Muscle layer of colon (tissue), 2 donors: ENCODE data around the gene MAP1B.

Experiments used
- H3K27ac ChIP-seq: one replicate; pipeline ENCODE4 v1.7.0; 2013; ENCODE audit warnings: low read depth, mild to moderate bottlenecking, low read length, moderate library complexity
- H3K27me3 ChIP-seq, 2 donors: one replicate each; pipeline ENCODE4 v1.7.0; 2013; ENCODE audit warnings: low read length in 2 of 2, mild to moderate bottlenecking in 2 of 2; ENCODE audit not compliant: insufficient read depth in 2 of 2, control insufficient read depth in 1 of 2
- H3K36me3 ChIP-seq: one replicate; pipeline ENCODE4 v1.7.0; 2013; ENCODE audit warnings: mild to moderate bottlenecking, low read length; ENCODE audit not compliant: insufficient read depth
- H3K4me1 ChIP-seq: one replicate; pipeline ENCODE4 v1.7.0; 2013; ENCODE audit warnings: mild to moderate bottlenecking, low read length; ENCODE audit not compliant: insufficient read depth
- H3K4me3 ChIP-seq, 2 donors: one replicate each; pipeline ENCODE4 v1.7.0; 2013; ENCODE audit warnings: low read length in 2 of 2, low read depth in 1 of 2, mild to moderate bottlenecking in 1 of 2, moderate library complexity in 1 of 2
- H3K9ac ChIP-seq: one replicate; pipeline ENCODE4 v1.7.0; 2013; ENCODE audit warnings: low read length
- H3K9me3 ChIP-seq: one replicate; pipeline ENCODE4 v1.7.0; 2013; ENCODE audit warnings: mild to moderate bottlenecking, low read length
- donor health status: abdominal sarcoma.
- donor health status: Adenocarcinoma of cecum.

MAP1B gene

DNA sequence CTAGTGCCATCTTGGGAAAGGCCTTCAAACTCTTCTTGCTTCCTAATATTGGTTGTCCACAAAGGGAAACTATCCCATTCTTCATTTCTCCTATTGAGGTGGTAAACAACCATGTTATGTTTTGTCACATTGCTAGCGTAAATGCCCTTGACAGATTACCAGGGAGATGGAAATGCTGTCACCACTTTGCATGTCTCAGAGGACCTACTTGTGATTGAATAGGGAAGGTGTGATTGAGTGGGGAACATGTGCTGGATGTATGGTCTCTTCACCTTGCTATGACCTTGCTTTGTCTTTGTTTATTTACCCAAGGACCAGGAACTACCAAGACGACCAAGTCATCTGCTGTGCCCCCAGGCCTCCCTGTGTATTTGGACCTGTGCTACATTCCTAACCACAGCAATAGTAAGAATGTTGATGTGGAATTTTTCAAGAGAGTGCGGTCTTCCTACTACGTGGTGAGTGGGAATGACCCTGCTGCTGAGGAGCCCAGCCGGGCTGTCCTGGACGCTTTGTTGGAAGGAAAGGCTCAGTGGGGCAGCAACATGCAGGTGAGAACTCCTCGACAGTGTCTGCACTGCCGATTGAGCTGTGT is 96.1 kb downstream of the MAP1B start:
- Histone ChIP-seq H3K9ac (no peak overlapping the region), H3K27me3 (no peaks in the 10 kb centered on the region), H3K4me3 (no peak overlapping the region), H3K4me1 (no peaks in the 10 kb centered on the region), H3K9me3 (no peaks in the 10 kb centered on the region), H3K27ac (no peak overlapping the region), H3K36me3 (peaks cover 9% of the 10 kb centered on the region)

GRCh38 chr5:72204946-72205345 is 97.7 kb downstream of the MAP1B start:
- Histone ChIP-seq H3K9ac (no peak overlapping the region), H3K27ac (no peak overlapping the region), H3K9me3 (no peaks in the 10 kb centered on the region), H3K36me3 (peaks cover 9% of the 10 kb centered on the region), H3K4me1 (no peaks in the 10 kb centered on the region), H3K27me3 (no peaks in the 10 kb centered on the region), H3K4me3 (no peak overlapping the region)

GRCh38 chr5:72205431-72206009 is 98.2 kb downstream of the MAP1B start:
- H3K27me3 ChIP-seq = no peaks in the 10 kb centered on the region
- H3K9ac ChIP-seq = no peak overlapping the region
- H3K9me3 ChIP-seq = no peaks in the 10 kb centered on the region
- H3K27ac ChIP-seq = no peak overlapping the region
- H3K4me1 ChIP-seq = peaks cover 3% of the 10 kb centered on the region
- no peak overlapping the region for H3K4me3 ChIP-seq
- peaks cover 9% of the 10 kb centered on the region for H3K36me3 ChIP-seq

- H3K27me3 ChIP-seq = no peaks in the 10 kb centered on the region
- H3K4me3 ChIP-seq = no peak overlapping the region
- H3K4me1 ChIP-seq = peaks cover 9% of the 10 kb centered on the region
- no peaks in the 10 kb centered on the region for H3K9me3 ChIP-seq
- H3K27ac ChIP-seq = no peak overlapping the region
- no peak overlapping the region for H3K9ac ChIP-seq
- peaks cover 9% of the 10 kb centered on the region for H3K36me3 ChIP-seq
These were observed 98.9 kb downstream of the MAP1B start for GRCh38 chr5:72206160-72206559.

DNA sequence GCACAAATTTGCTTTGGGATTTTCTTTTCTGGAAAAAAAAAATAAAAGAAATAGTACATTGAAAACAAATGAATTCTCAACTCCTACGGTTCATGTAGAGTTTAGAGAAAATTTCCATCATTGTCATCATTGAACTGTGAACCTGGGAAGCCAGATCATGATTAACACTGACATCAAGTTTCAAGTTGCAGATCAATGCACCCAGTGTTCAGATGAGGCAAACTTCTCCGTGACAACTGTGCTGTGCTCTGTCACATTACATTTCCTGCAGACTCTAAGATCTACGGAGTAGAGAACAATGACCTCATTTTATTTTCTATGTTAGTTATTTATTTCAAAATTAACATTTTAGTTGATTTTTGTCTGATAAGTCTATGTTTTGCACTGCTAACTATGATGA is 99.7 kb downstream of the MAP1B start:
- Histone ChIP-seq H3K36me3 (peaks cover 9% of the 10 kb centered on the region), H3K27ac (no peak overlapping the region), H3K9me3 (no peaks in the 10 kb centered on the region), H3K4me1 (peaks cover 9% of the 10 kb centered on the region), H3K27me3 (no peaks in the 10 kb centered on the region), H3K4me3 (no peak overlapping the region), H3K9ac (no peak overlapping the region)

- Histone ChIP-seq H3K27ac (no peak overlapping the region), H3K4me3 (no peak overlapping the region), H3K9ac (no peak overlapping the region), H3K9me3 (no peaks in the 10 kb centered on the region), H3K27me3 (no peaks in the 10 kb centered on the region), H3K4me1 (peaks cover 9% of the 10 kb centered on the region), H3K36me3 (peaks cover 9% of the 10 kb centered on the region)
These were observed 101.2 kb downstream of the MAP1B start for GRCh38 chr5:72208324-72208926.

- no peaks in the 10 kb centered on the region for H3K27me3 ChIP-seq
- no peak overlapping the region for H3K27ac ChIP-seq
- peaks cover 9% of the 10 kb centered on the region for H3K4me1 ChIP-seq
- H3K9ac ChIP-seq = no peak overlapping the region
- peaks cover 9% of the 10 kb centered on the region for H3K36me3 ChIP-seq
- no peak overlapping the region for H3K4me3 ChIP-seq
- no peaks in the 10 kb centered on the region for H3K9me3 ChIP-seq
These were observed 102.2 kb downstream of the MAP1B start for GRCh38 chr5:72209147-72210115.

DNA sequence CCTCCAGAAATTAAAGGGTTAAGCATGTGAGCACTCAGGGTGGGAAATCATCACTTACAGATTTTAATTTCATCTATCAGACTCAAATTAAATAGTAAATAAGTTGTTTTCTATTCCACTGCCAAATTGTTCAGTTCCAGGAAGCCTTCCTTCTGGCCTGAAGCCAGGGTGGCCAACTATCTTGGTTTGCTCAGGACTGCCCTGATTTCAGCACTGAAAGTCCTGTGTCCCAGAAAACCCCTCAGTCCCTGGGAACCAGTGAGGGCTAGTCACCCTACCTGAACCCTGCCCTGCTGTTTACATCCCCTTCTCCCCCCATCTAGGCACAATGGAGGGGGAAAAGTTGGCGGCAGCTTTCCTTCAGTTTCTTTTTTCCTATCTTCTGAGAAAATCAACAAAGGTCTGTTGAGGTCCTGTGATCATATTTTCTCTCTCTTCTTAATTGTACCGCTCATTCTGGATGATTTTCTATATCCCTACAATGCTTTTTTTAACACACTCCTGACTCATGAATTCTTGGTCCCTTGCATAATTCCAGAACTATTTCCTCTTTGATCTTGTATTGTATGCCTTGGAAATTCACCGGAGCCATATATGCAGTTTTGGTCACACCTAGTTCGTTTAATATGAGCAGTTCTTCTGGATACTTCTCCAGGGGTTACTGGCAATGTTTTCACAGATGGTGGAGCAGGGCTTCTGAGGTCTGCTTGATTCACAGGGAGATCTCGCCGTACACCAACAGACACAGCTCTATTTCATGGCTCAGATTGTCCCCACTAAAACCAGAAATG is 103.8 kb downstream of the MAP1B start:
- Histone ChIP-seq H3K4me3 (no peak overlapping the region), H3K4me1 (peaks cover 9% of the 10 kb centered on the region), H3K9ac (no peak overlapping the region), H3K36me3 (no peaks in the 10 kb centered on the region), H3K9me3 (no peaks in the 10 kb centered on the region), H3K27me3 (no peaks in the 10 kb centered on the region), H3K27ac (no peak overlapping the region)

- H3K4me3 ChIP-seq = no peak overlapping the region
- H3K9ac ChIP-seq = no peak overlapping the region
- H3K27me3 ChIP-seq = no peaks in the 10 kb centered on the region
- H3K36me3 ChIP-seq = no peaks in the 10 kb centered on the region
- H3K9me3 ChIP-seq = no peaks in the 10 kb centered on the region
- no peak overlapping the region for H3K27ac ChIP-seq
- H3K4me1 ChIP-seq = peaks cover 9% of the 10 kb centered on the region
These were observed 104.9 kb downstream of the MAP1B start for GRCh38 chr5:72212171-72212570.

DNA sequence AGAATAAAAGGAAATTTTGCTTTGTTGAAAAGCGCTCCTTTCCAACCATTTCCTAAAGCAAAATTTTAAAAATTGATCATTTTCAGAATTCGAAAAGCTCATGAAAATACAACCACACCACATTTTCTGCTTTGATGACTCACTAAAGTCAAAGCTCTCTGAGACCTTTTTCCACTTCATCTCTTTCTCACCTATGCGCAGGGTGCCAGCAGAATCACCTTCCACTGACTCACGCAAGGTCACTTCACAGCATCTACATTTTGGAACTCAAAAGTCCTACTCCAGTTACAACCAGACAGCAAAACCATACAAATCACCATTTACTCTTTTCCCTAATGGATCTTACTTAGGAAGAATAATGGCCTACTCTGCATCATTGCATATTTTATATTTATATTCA is 106.2 kb downstream of the MAP1B start:
- no peaks in the 10 kb centered on the region for H3K27me3 ChIP-seq
- no peak overlapping the region for H3K9ac ChIP-seq
- peaks cover 2% of the 10 kb centered on the region for H3K36me3 ChIP-seq
- no peak overlapping the region for H3K4me3 ChIP-seq
- H3K4me1 ChIP-seq = peaks cover 9% of the 10 kb centered on the region
- H3K27ac ChIP-seq = no peak overlapping the region
- H3K9me3 ChIP-seq = no peaks in the 10 kb centered on the region

DNA sequence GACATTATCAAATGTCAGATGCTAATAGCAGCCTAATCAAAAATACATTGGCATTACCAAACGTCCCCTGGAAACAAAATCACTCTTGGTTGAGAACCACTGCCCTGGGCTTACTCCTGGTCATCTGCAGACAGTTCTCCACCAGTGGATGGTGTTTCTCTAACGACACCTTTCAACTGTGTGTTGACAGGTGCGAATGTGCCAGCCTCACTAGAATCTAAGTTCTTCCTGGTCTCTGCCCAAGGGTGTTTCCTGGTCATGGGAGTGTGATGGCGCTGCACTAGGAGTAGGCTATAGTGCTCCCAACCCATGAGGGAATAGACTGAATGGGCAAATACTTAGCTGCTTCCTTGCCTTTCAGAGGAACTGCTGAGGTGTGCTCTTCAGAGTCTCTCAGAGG is 106.9 kb downstream of the MAP1B start:
- Histone ChIP-seq H3K9me3 (no peaks in the 10 kb centered on the region), H3K36me3 (peaks cover 8% of the 10 kb centered on the region), H3K27me3 (no peaks in the 10 kb centered on the region), H3K4me3 (no peak overlapping the region), H3K27ac (no peak overlapping the region), H3K9ac (no peak overlapping the region), H3K4me1 (peaks cover 9% of the 10 kb centered on the region)
